NB4 (cell line): ENCODE data around the gene NTPCR.
A peak's percentile ranks its signal among the peaks of the same experiment; 100 is the strongest.

Experiments used
- DNase-seq: peaks from one replicate; pipeline ENCODE4 v3.0.0; 2010; ENCODE audit warnings: low read depth
- H3K4me3 ChIP-seq: one replicate; pipeline ENCODE4 v1.5.1; 2011; ENCODE audit warnings: mild to moderate bottlenecking, low read depth, low read length, moderate library complexity
- MYC ChIP-seq: IDR thresholded peaks from 2 replicates; pipeline ENCODE4 v1.6.1; 2011; ENCODE audit warnings: low read depth, low read length
- POLR2A ChIP-seq: IDR thresholded peaks from 2 replicates; pipeline ENCODE4 v1.6.1; 2011; ENCODE audit warnings: mild to moderate bottlenecking; ENCODE audit not compliant: insufficient read length; ENCODE audit errors: extremely low read depth
- TF ChIP-seq, protein P1 (sequence below): IDR thresholded peaks from one replicate; pipeline ENCODE4 v1.5.1; 2012; ENCODE audit warnings: low read depth, low read length
- TF ChIP-seq, protein P2 (sequence below): IDR thresholded peaks from 2 replicates; pipeline ENCODE4 v1.6.1; 2011; ENCODE audit warnings: low read depth, low read length

The NTPCR gene

DNA sequence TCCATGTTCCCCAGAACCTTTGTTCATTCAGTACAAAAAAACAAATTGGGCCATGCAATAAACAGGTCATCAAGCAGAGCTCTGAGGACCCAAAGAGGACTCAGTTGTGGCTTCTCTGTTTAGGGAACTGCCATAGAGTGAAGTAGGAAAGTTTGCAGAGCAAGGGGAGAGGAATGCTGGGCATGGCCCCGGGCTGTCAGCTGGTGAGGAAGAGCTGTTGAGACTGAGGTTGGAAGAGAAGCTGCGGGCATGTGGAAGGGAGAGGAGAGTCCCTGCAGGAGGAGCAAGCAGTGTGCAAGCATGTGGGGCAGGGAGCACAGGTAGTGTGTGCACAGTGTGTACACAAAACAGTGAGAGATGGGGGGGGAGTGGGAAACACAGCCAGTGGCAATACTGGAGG is 71.8 kb downstream of the NTPCR start:
- TF ChIP-seq, protein P1, sequence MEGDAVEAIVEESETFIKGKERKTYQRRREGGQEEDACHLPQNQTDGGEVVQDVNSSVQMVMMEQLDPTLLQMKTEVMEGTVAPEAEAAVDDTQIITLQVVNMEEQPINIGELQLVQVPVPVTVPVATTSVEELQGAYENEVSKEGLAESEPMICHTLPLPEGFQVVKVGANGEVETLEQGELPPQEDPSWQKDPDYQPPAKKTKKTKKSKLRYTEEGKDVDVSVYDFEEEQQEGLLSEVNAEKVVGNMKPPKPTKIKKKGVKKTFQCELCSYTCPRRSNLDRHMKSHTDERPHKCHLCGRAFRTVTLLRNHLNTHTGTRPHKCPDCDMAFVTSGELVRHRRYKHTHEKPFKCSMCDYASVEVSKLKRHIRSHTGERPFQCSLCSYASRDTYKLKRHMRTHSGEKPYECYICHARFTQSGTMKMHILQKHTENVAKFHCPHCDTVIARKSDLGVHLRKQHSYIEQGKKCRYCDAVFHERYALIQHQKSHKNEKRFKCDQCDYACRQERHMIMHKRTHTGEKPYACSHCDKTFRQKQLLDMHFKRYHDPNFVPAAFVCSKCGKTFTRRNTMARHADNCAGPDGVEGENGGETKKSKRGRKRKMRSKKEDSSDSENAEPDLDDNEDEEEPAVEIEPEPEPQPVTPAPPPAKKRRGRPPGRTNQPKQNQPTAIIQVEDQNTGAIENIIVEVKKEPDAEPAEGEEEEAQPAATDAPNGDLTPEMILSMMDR: no peak
- no peak for DNase-seq
- no peak overlapping the region for H3K4me3 ChIP-seq

DNA sequence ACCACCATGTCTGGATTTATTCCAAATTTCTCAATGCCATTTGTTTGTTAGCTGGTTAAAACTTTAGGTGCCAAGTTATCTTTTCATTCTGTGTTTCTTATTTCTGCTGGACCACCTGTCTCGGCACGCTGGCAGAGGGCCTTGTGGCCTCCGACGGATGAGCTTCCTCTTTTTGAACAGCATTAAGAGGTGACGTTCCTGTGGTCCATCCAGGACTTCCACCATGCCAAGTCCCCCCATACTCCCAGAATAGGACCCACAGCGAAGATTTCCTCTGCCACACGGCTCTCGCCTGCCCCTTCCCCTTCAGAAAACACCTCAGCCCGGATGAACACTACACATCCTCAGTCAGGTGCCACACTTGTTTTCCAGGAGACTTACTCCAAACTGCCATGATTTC is 73.8 kb downstream of the NTPCR start:
- no peak overlapping the region for H3K4me3 ChIP-seq

DNA sequence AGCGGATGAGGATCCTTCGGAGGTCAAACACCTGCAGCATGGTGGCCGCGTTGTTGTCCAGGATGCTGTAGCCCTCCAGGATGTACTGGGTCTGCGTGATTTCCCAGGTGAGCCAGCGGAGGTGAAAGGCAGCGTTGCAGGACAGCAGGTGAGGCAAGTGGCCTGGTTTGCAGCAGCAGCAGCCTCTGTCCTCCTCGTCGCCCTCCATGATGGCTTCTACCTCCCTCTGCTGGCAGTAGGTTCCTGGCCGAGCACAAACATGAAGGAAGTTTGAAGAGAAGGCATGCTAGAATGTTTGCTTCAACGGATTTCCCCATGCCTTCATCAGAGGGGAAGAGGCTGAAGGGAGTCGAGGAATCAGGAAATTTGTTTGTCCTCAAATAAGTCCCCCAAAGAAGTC is 74.7 kb downstream of the NTPCR start:
- TF ChIP-seq, protein P1: peak; percentile 56
- TF ChIP-seq POLR2A: no peak
- DNase-seq: peak; percentile 66
- H3K4me3 ChIP-seq: no peak overlapping the region

More for the DNA sequence above, 73.8 kb downstream of the NTPCR start:
- DNase-seq: no peak
- TF ChIP-seq POLR2A (no peak), MYC (no peak)
- TF ChIP-seq, protein P2, sequence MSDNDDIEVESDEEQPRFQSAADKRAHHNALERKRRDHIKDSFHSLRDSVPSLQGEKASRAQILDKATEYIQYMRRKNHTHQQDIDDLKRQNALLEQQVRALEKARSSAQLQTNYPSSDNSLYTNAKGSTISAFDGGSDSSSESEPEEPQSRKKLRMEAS: no peak
- TF ChIP-seq, protein P1: no peak

GRCh38 chr1:233025567-233025966 is 75.2 kb downstream of the NTPCR start:
- DNase-seq: no peak
- TF ChIP-seq, protein P1: no peak
- TF ChIP-seq MYC (no peak), POLR2A (no peak)
- TF ChIP-seq, protein P2: no peak
- H3K4me3 ChIP-seq: no peak overlapping the region

DNA sequence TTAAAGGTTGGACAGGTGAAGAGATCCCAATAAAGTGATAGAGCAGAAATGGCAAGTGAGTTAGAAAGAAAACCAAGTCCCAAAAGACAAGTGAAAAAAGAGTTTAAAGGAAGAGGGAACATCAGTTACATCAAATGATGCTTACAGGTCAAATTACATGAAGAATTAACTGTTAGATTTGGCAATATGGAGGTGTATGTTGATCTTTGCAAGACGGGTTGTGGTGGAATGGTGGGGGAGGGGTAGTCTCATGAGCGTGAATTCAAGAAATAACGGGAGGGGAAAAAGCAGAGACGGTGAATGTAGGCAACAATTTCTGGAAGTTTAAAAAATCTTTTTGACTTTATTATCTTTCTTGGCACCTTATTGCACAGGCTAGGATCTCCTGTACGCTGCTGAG is 76.6 kb downstream of the NTPCR start:
- no peak overlapping the region for H3K4me3 ChIP-seq
- DNase-seq: no peak
- no peak for TF ChIP-seq MYC
- TF ChIP-seq, protein P1: no peak

- H3K4me3 ChIP-seq: no peak overlapping the region
- no peak for DNase-seq
- TF ChIP-seq POLR2A: no peak
- TF ChIP-seq, protein P1: no peak
- no peak for TF ChIP-seq MYC
- TF ChIP-seq, protein P2: no peak
Measured at GRCh38 chr1:233031521-233031920, 81.1 kb downstream of the NTPCR start.
